ENCODE results near the gene MAP3K15. TPM values are rescaled to one million over a fixed set of nuclear protein-coding genes. Genes with fewer than 3 reads are reported as not detected.
A peak's percentile ranks its signal among the peaks of the same experiment; 100 is the strongest.
"Not testable (repeated sequence)": the region's sequence is repeated elsewhere in the genome, so short reads cannot be mapped to it uniquely, and the experiment has no call there.

The MAP3K15 gene
- total RNA-seq, 1 donor from 2014 or later = not detected

GRCh38 chrX:19448077-19448476 lies 67.2 kb downstream of the MAP3K15 start:
- DNase-seq (ENCODE audit: missing footprints) (no peak), ATAC-seq (no peak)
- intact Hi-C loops (cut with DNase I) = no loop called here

GRCh38 chrX:19446397-19446796 lies 68.9 kb downstream of the MAP3K15 start:
- ATAC-seq (no peak), DNase-seq (ENCODE audit: missing footprints) (no peak)
- intact Hi-C loops (cut with DNase I) = no loop called here

- DNase-seq (ENCODE audit: missing footprints); ATAC-seq; intact Hi-C loops (cut with DNase I): not testable (repeated sequence)
These were observed 69.5 kb downstream of the MAP3K15 start for GRCh38 chrX:19445772-19446171.

GRCh38 chrX:19443869-19444526 lies 71.3 kb downstream of the MAP3K15 start:
- no peak for ATAC-seq
- intact Hi-C loops (cut with DNase I) = no loop called here
- DNase-seq (ENCODE audit: missing footprints) = no peak

GRCh38 chrX:19440713-19441112 lies 74.6 kb downstream of the MAP3K15 start:
- no peak for DNase-seq (ENCODE audit: missing footprints)
- ATAC-seq = no peak
- intact Hi-C loops (cut with DNase I) = no loop called here

- intact Hi-C loops (cut with DNase I); DNase-seq (ENCODE audit: missing footprints); ATAC-seq: not testable (repeated sequence)
These were observed 92.6 kb downstream of the MAP3K15 start for GRCh38 chrX:19422661-19423060.

GRCh38 chrX:19410259-19410658 lies 105.0 kb downstream of the MAP3K15 start:
- ATAC-seq (no peak), DNase-seq (ENCODE audit: missing footprints) (no peak)
- intact Hi-C loops (cut with DNase I) = no loop called here

- ATAC-seq = no peak
- intact Hi-C loops (cut with DNase I) = no loop called here
These were observed 111.6 kb downstream of the MAP3K15 start for GRCh38 chrX:19403696-19404095.

GRCh38 chrX:19392703-19393102 lies 122.6 kb downstream of the MAP3K15 start:
- intact Hi-C loops (cut with DNase I) = no loop called here
- DNase-seq (ENCODE audit: missing footprints) = no peak
- no peak for ATAC-seq

More at GRCh38 chrX:19403696-19404095, 111.6 kb downstream of the MAP3K15 start:
- DNase-seq (ENCODE audit: missing footprints) = no peak

- DNase-seq (ENCODE audit: missing footprints) (no peak), ATAC-seq (no peak)
- intact Hi-C loops (cut with DNase I) = no loop called here
These were observed 123.2 kb downstream of the MAP3K15 start for GRCh38 chrX:19392078-19392477.

GRCh38 chrX:19389227-19389845 lies 126.0 kb downstream of the MAP3K15 start:
- intact Hi-C loops (cut with DNase I) = no loop called here
- ATAC-seq (no peak), DNase-seq (ENCODE audit: missing footprints) (no peak)

GRCh38 chrX:19388741-19389140 lies 126.6 kb downstream of the MAP3K15 start:
- intact Hi-C loops (cut with DNase I) = no loop called here
- no peak for ATAC-seq

GRCh38 chrX:19388064-19388679 lies 127.1 kb downstream of the MAP3K15 start:
- DNase-seq (ENCODE audit: missing footprints) = no peak
- no peak for ATAC-seq
- intact Hi-C loops (cut with DNase I) = no loop called here

More at GRCh38 chrX:19388741-19389140, 126.6 kb downstream of the MAP3K15 start:
- DNase-seq (ENCODE audit: missing footprints) = no peak

- DNase-seq (ENCODE audit: missing footprints) (no peak), ATAC-seq (no peak)
- intact Hi-C loops (cut with DNase I) = no loop called here
These were observed 128.6 kb downstream of the MAP3K15 start for GRCh38 chrX:19386679-19387078.

- intact Hi-C loops (cut with DNase I) = no loop called here
- ATAC-seq (peak; percentile 34), DNase-seq (ENCODE audit: missing footprints) (no peak)
These were observed 132.7 kb downstream of the MAP3K15 start for GRCh38 chrX:19382555-19383145.

- intact Hi-C loops (cut with DNase I) = no loop called here
- DNase-seq (ENCODE audit: missing footprints) (no peak), ATAC-seq (no peak)
These were observed 134.0 kb downstream of the MAP3K15 start for GRCh38 chrX:19381326-19381725.

- ATAC-seq = no peak
- intact Hi-C loops (cut with DNase I) = no loop called here
- DNase-seq (ENCODE audit: missing footprints) = no peak
These were observed 137.5 kb downstream of the MAP3K15 start for GRCh38 chrX:19377799-19378198.

- intact Hi-C loops (cut with DNase I) = no loop called here
- DNase-seq (ENCODE audit: missing footprints) (no peak), ATAC-seq (no peak)
These were observed 139.8 kb downstream of the MAP3K15 start for GRCh38 chrX:19375546-19375945.

GRCh38 chrX:19373351-19373891 lies 141.9 kb downstream of the MAP3K15 start:
- DNase-seq (ENCODE audit: missing footprints) (no peak), ATAC-seq (no peak)
- intact Hi-C loops (cut with DNase I) = loop anchor here (5.0 kb wide), 2 partner anchors 159 to 514 kb away; partner anchors contain the start of gene SH3KBP1
